ENCODE data around the gene CD3G. TPM values are rescaled to one million over a fixed set of nuclear protein-coding genes. Genes with fewer than 3 reads are reported as not detected.

The CD3G gene
- total RNA-seq, 2 donors from 2014 or later: 0.24 TPM; not detected in 1

GRCh38 chr11:118318581-118319336 lies 25.4 kb upstream of the CD3G start:
- Histone ChIP-seq H3K27me3 (no peaks in the 10 kb centered on the region), H3K9me3 (no peaks in the 10 kb centered on the region), H3K27ac (no peak overlapping the region), H3K4me1 (peaks cover 0 to 9% of the 10 kb centered on the region in 2 donors), H3K4me3 (no peak overlapping the region), H3K36me3 (no peaks in the 10 kb centered on the region)
- DNase-seq (ENCODE audit: low spot score): no peak
- no peak for TF ChIP-seq CTCF (IDR thresholded peaks at IDR 0.05)

- Histone ChIP-seq H3K4me1 (peaks cover 0 to 9% of the 10 kb centered on the region in 2 donors), H3K27ac (no peak overlapping the region), H3K4me3 (no peak overlapping the region), H3K36me3 (no peaks in the 10 kb centered on the region), H3K27me3 (no peaks in the 10 kb centered on the region), H3K9me3 (no peaks in the 10 kb centered on the region)
- no peak for TF ChIP-seq CTCF (IDR thresholded peaks at IDR 0.05)
- DNase-seq (ENCODE audit: low spot score): no peak
Observed at GRCh38 chr11:118319337-118319707, 24.8 kb upstream of the CD3G start.

GRCh38 chr11:118320515-118320914 lies 23.6 kb upstream of the CD3G start:
- no peaks in the 10 kb centered on the region for H3K27me3 ChIP-seq
- no peaks in the 10 kb centered on the region for H3K9me3 ChIP-seq
- H3K36me3 ChIP-seq: no peaks in the 10 kb centered on the region
- TF ChIP-seq CTCF (IDR thresholded peaks at IDR 0.05): no peak
- peaks cover 0 to 9% of the 10 kb centered on the region in 2 donors for H3K4me1 ChIP-seq
- H3K4me3 ChIP-seq: no peak overlapping the region
- no peak for DNase-seq (ENCODE audit: low spot score)
- H3K27ac ChIP-seq: no peak overlapping the region

GRCh38 chr11:118321386-118322082 lies 22.6 kb upstream of the CD3G start:
- no peak for TF ChIP-seq CTCF (IDR thresholded peaks at IDR 0.05)
- DNase-seq (ENCODE audit: low spot score): no peak
- Histone ChIP-seq H3K4me3 (no peak overlapping the region), H3K36me3 (no peaks in the 10 kb centered on the region), H3K27me3 (no peaks in the 10 kb centered on the region), H3K9me3 (no peaks in the 10 kb centered on the region), H3K4me1 (peaks cover 0 to 5% of the 10 kb centered on the region in 2 donors), H3K27ac (no peak overlapping the region)

GRCh38 chr11:118322721-118323120 lies 21.4 kb upstream of the CD3G start:
- Histone ChIP-seq H3K4me1 (no peaks in the 10 kb centered on the region), H3K4me3 (no peak overlapping the region), H3K9me3 (no peaks in the 10 kb centered on the region), H3K27ac (no peak overlapping the region), H3K27me3 (no peaks in the 10 kb centered on the region), H3K36me3 (no peaks in the 10 kb centered on the region)
- no peak for TF ChIP-seq CTCF (IDR thresholded peaks at IDR 0.05)
- DNase-seq (ENCODE audit: low spot score): no peak
